Liver (tissue), 9 donors: ENCODE measurements around the gene CEP85L. TPM values are rescaled to one million over a fixed set of nuclear protein-coding genes. Genes with fewer than 3 reads are reported as not detected.

Source experiments
- DNase-seq: peaks from one replicate; pipeline ENCODE4 v3.0.0-alpha.2; 2017; ENCODE audit warnings: low spot score
- H3K27ac ChIP-seq, 2 donors: one replicate each; pipeline ENCODE4 v1.7.0; 2013; ENCODE audit warnings: inconsistent platforms in 2 of 2, low read length in 2 of 2, control low read depth in 1 of 2, low read depth in 1 of 2, mild to moderate bottlenecking in 1 of 2
- H3K27me3 ChIP-seq, 4 donors: one replicate each; pipeline versions ENCODE4 v1.6.1 to v1.7.0; 2013; ENCODE audit warnings: low read length in 3 of 4, inconsistent platforms in 1 of 4, mild to moderate bottlenecking in 1 of 4, moderate library complexity in 1 of 4; ENCODE audit not compliant: control insufficient read depth in 4 of 4, insufficient read depth in 4 of 4
- H3K36me3 ChIP-seq, 4 donors: one replicate each; pipeline versions ENCODE4 v1.6.1 to v1.7.0; 2013; ENCODE audit warnings: low read length in 3 of 4, mild to moderate bottlenecking in 3 of 4, low read depth in 1 of 4, moderate library complexity in 1 of 4; ENCODE audit not compliant: control insufficient read depth in 4 of 4, insufficient read depth in 3 of 4
- H3K4me1 ChIP-seq, 4 donors: one replicate each; pipeline versions ENCODE4 v1.6.1 to v1.7.0; 2013; ENCODE audit warnings: low read length in 3 of 4, mild to moderate bottlenecking in 3 of 4, moderate library complexity in 1 of 4; ENCODE audit not compliant: control insufficient read depth in 4 of 4, insufficient read depth in 4 of 4
- H3K4me3 ChIP-seq, 3 donors: one replicate each; pipeline versions ENCODE4 v1.6.1 to v1.7.0; 2013; ENCODE audit warnings: low read length in 3 of 3, control low read depth in 1 of 3, low read depth in 1 of 3, mild to moderate bottlenecking in 1 of 3
- H3K9ac ChIP-seq, 2 donors: one replicate each; pipeline ENCODE4 v1.7.0; 2013; ENCODE audit warnings: low read length in 2 of 2, mild to moderate bottlenecking in 2 of 2, moderate library complexity in 2 of 2, control low read depth in 1 of 2, low read depth in 1 of 2
- H3K9me3 ChIP-seq, 4 donors: one replicate each; pipeline versions ENCODE4 v1.6.1 to v1.7.0; 2013; ENCODE audit warnings: low read length in 3 of 4; ENCODE audit not compliant: control insufficient read depth in 4 of 4
- CTCF ChIP-seq: fragments of 150-350 bp; IDR thresholded peaks from 2 replicates; pipeline ENCODE4 v1.5.1; 2017; ENCODE audit warnings: improper control_type of control experiment, low read depth, low read length; ENCODE audit not compliant: missing input control
- EGR1 ChIP-seq, 2 donors: IDR thresholded peaks; 2 replicates each; pipeline ENCODE4 v1.6.1; 2016 to 2018; ENCODE audit warnings: antibody characterized with exemption in 2 of 2, low read depth in 2 of 2
- FOXA1 ChIP-seq: IDR thresholded peaks from 2 replicates; pipeline ENCODE4 v1.6.1; 2016; ENCODE audit warnings: antibody characterized with exemption
- FOXA2 ChIP-seq: IDR thresholded peaks from 2 replicates; pipeline ENCODE4 v1.6.1; 2016; ENCODE audit warnings: antibody characterized with exemption
- GABPA ChIP-seq, 2 donors: IDR thresholded peaks in 1 of 2; conservative IDR thresholded peaks in 1 of 2; 2 replicates each; pipeline ENCODE4 v1.6.1; 2016; ENCODE audit warnings: antibody characterized with exemption in 2 of 2, mild to moderate bottlenecking in 1 of 2, moderate library complexity in 1 of 2
- HNF4A ChIP-seq, 2 donors: conservative IDR thresholded peaks; 2 replicates each; pipeline ENCODE4 v1.6.1; 2016; ENCODE audit warnings: antibody characterized with exemption in 2 of 2, mild to moderate bottlenecking in 2 of 2
- HNF4G ChIP-seq: IDR thresholded peaks from 2 replicates; pipeline ENCODE4 v1.6.1; 2016; ENCODE audit warnings: antibody characterized with exemption
- JUND ChIP-seq, 2 donors: IDR thresholded peaks; 2 replicates each; pipeline ENCODE4 v1.6.1; 2016; ENCODE audit warnings: antibody characterized with exemption in 2 of 2
- MAX ChIP-seq: IDR thresholded peaks from 2 replicates; pipeline ENCODE4 v1.6.1; 2016; ENCODE audit warnings: antibody characterized with exemption
- NR2F2 ChIP-seq: IDR thresholded peaks from 2 replicates; pipeline ENCODE4 v1.6.1; 2016; ENCODE audit warnings: antibody characterized with exemption
- RAD21 ChIP-seq, 2 donors: IDR thresholded peaks; 2 replicates each; pipeline ENCODE4 v1.6.1; 2016; ENCODE audit warnings: antibody characterized with exemption in 2 of 2, mild to moderate bottlenecking in 2 of 2
- REST ChIP-seq: IDR thresholded peaks from 2 replicates; pipeline ENCODE4 v1.6.1; 2016; ENCODE audit warnings: antibody characterized with exemption, mild to moderate bottlenecking
- RXRA ChIP-seq, 2 donors: IDR thresholded peaks; 2 replicates each; pipeline ENCODE4 v1.6.1; 2017 to 2018; ENCODE audit warnings: antibody characterized with exemption in 2 of 2, mild to moderate bottlenecking in 1 of 2
- SP1 ChIP-seq: IDR thresholded peaks from 2 replicates; pipeline ENCODE4 v1.6.1; 2018; ENCODE audit warnings: antibody characterized with exemption, mild to moderate bottlenecking
- TAF1 ChIP-seq: conservative IDR thresholded peaks from 2 replicates; pipeline ENCODE4 v1.6.1; 2016; ENCODE audit warnings: antibody characterized with exemption, mild to moderate bottlenecking
- YY1 ChIP-seq: IDR thresholded peaks from 2 replicates; pipeline ENCODE4 v1.6.1; 2016; ENCODE audit warnings: antibody characterized with exemption, mild to moderate bottlenecking
- ZBTB33 ChIP-seq: IDR thresholded peaks from 2 replicates; pipeline ENCODE4 v1.6.1; 2016; ENCODE audit warnings: antibody characterized with exemption
- WGBS: extraction: QIAGEN DNeasy Blood & Tissue Kit; methylation state at CpG from one replicate; pipeline ENCODE4 v1.1.7; 2013; 5-methylcytosine and 5-hydroxymethylcytosine counted together
- polyA plus RNA-seq, 2 donors: library from polyadenylated mRNA; stranded (reverse) in 1 of 2; unstranded in 1 of 2; fragments of 200-250 nt in 1 of 2; fragments of >200 nt in 1 of 2; fragmentation: Nextera tagmentation in 1 of 2; extraction: Ambion mirVana in 1 of 2; gene quantifications; one replicate each; pipeline versions ENCODE4 v1.2.1 to v1.2.3, GENCODE V29; 2013 to 2015
- total RNA-seq, 2 donors: library from RNA; depleted of rRNA; stranded (reverse); fragments of >200 nt; gene quantifications; one replicate each; pipeline ENCODE4 v1.2.3, GENCODE V29; 2014
- TF ChIP-seq, protein P1 (sequence below): IDR thresholded peaks from 2 replicates; pipeline ENCODE4 v1.6.1; 2016; ENCODE audit warnings: antibody characterized with exemption
- donor health status: healthy.
- donor health status: healthy.
- donor health status: healthy.
- donor health status: healthy.
- donor health status: healthy.

The CEP85L gene
- total and polyA plus RNA-seq, 4 donors: 0.40 to 6.4 (median 2.3) TPM

- no peaks in the 10 kb centered on the region for H3K9me3 ChIP-seq
- no peaks in the 10 kb centered on the region for H3K27me3 ChIP-seq
- WGBS: 77% methylated on average over 3 of the region's 3 CpGs
- H3K27ac ChIP-seq: no peak overlapping the region
- DNase-seq: no peak
- H3K9ac ChIP-seq: no peak overlapping the region
- no peak for TF ChIP-seq YY1
- no peak for TF ChIP-seq FOXA1
- TF ChIP-seq TAF1: no peak
- no peak for TF ChIP-seq GABPA (IDR thresholded peaks at IDR 0.05 in 1 of 2, conservative IDR thresholded peaks at IDR 0.05 in 1 of 2)
- TF ChIP-seq ZBTB33: no peak
- no peak for TF ChIP-seq RAD21 (IDR thresholded peaks at IDR 0.05)
- TF ChIP-seq RXRA (IDR thresholded peaks at IDR 0.05): no peak
- no peak for TF ChIP-seq HNF4A (conservative IDR thresholded peaks at IDR 0.05)
- TF ChIP-seq HNF4G: no peak
- no peak for TF ChIP-seq FOXA2
- TF ChIP-seq EGR1 (IDR thresholded peaks at IDR 0.05; ENCODE audit: low read depth in 2 of 2): no peak
- TF ChIP-seq JUND (IDR thresholded peaks at IDR 0.05): no peak
- no peak for TF ChIP-seq SP1
- no peak for TF ChIP-seq MAX
- TF ChIP-seq NR2F2: no peak
- TF ChIP-seq, protein P1, sequence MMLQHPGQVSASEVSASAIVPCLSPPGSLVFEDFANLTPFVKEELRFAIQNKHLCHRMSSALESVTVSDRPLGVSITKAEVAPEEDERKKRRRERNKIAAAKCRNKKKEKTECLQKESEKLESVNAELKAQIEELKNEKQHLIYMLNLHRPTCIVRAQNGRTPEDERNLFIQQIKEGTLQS: no peak
- TF ChIP-seq REST: no peak
- no peak for TF ChIP-seq CTCF
- no peaks in the 10 kb centered on the region for H3K4me1 ChIP-seq
- no peaks in the 10 kb centered on the region for H3K36me3 ChIP-seq
- no peak overlapping the region for H3K4me3 ChIP-seq
Measured at GRCh38 chr6:118514689-118515088, 136.7 kb downstream of the CEP85L start.
